ENCODE data around the gene OR13C8. TPM values are rescaled to one million over a fixed set of nuclear protein-coding genes. Genes with fewer than 3 reads are reported as not detected.
A peak's percentile ranks its signal among the peaks of the same experiment; 100 is the strongest.
"Not testable (repeated sequence)": the region's sequence is repeated elsewhere in the genome, so short reads cannot be mapped to it uniquely, and the experiment has no call there.

The OR13C8 gene, protein sequence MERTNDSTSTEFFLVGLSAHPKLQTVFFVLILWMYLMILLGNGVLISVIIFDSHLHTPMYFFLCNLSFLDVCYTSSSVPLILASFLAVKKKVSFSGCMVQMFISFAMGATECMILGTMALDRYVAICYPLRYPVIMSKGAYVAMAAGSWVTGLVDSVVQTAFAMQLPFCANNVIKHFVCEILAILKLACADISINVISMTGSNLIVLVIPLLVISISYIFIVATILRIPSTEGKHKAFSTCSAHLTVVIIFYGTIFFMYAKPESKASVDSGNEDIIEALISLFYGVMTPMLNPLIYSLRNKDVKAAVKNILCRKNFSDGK
- not detected in 2 replicates for total RNA-seq (2014; rRNA removed; shearing (Covaris generic))
- polyA plus RNA-seq (2015; cell fraction: cytosol; rRNA removed), result not detected in 2 replicates
- polyA plus RNA-seq (2015; cell fraction: nucleus; rRNA removed), result not detected in 2 replicates

DNA sequence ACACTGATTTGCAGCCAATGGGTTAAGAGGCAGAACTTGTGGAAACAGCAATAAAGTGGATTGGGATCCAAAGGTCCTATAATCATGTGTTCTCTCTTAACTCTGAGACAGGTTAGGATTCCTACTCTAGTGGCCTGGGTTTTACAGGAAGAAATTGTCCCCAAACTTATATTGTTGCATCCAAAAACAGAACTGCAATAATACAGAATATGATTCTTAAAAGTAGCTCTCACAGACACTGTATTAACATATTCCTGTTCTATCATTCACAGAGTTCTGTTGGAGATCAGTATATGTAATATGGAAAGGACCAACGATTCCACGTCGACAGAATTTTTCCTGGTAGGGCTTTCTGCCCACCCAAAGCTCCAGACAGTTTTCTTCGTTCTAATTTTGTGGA lies at the start of gene OR13C8:
OR13C8 (plus strand) TSS at position 301 of the 400 bp plus-strand sequence; CDS start at position 301, 0 bp downstream.
- no peak for DNase-seq (ENCODE audit: low read depth)

- not testable (repeated sequence) for DNase-seq (ENCODE audit: low read depth)
These were observed 48.7 kb upstream of the OR13C8 start for GRCh38 chr9:104520241-104520640.

DNA sequence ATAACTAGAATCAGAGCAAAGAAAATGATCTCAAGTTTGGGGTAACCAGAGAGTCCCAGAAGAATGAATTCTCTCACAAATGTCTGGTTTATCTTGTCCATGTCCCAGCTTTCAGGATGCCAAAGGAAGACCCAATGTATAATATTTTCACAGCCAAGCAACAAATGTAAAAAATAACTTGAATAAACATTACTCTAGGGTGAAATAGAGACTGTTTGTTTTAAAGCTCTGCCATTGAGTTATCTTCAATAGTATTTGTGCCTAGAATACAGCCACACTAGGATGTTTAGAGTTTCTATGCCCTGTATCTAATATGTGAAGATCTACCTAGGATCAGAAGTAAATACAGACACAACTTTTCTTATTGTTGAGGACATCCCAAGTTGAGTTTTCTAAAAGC lies 41.9 kb upstream of the OR13C8 start, which contains the start of gene OR13C4:
OR13C4 (minus strand) TSS at position 101 of the 400 bp plus-strand sequence; CDS start at position 101, 0 bp downstream.
- DNase-seq (ENCODE audit: low read depth), result no peak

GRCh38 chr9:104536756-104537155 lies 32.2 kb upstream of the OR13C8 start, which contains the start of gene OR13C3:
Gene OR13C3, minus strand, starts transcription at chr9:104536856. Its CDS starts 133 bp downstream, at chr9:104536723.
- no peak for DNase-seq (ENCODE audit: low read depth)

DNA sequence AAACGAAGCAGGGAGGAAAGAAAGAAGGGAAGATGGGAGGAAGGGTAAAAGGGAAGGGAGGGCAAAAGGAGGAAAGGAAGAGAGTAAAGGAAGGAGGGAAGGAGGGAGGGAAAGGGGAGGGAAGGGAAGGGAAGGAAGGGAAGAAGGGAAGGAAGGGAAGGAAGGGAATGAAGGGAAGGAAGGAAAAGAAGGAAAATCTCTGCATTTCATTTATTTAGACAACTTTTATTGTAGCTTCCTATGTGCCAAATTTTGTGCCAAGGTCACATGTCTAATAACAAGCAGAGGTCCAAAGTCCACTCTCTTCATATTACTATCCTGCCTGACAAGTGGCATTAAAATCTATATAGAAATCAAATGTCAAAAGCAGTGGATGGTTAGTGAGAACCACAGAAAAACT lies 29.7 kb upstream of the OR13C8 start:
- no peak for DNase-seq (ENCODE audit: low read depth)

- DNase-seq (ENCODE audit: low read depth), result no peak
These were observed 24.3 kb upstream of the OR13C8 start for GRCh38 chr9:104544644-104545043.

DNA sequence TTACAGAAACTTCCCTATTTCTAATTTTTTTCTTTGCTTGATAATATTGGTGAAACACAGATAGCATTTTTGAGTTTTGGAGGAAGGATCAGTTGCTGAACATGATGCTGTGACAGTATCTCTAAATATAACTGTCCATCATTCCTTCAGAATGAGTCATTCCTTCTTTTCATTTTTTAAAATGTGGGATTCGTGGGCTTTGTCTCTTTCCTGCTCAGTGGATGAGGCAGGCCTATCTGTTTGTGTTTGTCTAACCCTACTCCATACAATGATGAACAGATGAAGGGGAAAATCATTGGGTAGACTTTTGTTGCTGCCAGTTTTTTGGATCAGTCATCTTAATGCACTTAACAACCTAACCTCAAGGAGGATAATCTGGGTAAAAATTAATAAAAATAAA lies 15.7 kb upstream of the OR13C8 start:
- peak; percentile 69 for DNase-seq (ENCODE audit: low read depth)

GRCh38 chr9:104555521-104555920 lies 13.4 kb upstream of the OR13C8 start:
- DNase-seq (ENCODE audit: low read depth), result no peak

GRCh38 chr9:104556830-104557634 lies 11.9 kb upstream of the OR13C8 start:
- DNase-seq (ENCODE audit: low read depth), result no peak

GRCh38 chr9:104564358-104564757 lies 4.6 kb upstream of the OR13C8 start:
- no peak for DNase-seq (ENCODE audit: low read depth)

DNA sequence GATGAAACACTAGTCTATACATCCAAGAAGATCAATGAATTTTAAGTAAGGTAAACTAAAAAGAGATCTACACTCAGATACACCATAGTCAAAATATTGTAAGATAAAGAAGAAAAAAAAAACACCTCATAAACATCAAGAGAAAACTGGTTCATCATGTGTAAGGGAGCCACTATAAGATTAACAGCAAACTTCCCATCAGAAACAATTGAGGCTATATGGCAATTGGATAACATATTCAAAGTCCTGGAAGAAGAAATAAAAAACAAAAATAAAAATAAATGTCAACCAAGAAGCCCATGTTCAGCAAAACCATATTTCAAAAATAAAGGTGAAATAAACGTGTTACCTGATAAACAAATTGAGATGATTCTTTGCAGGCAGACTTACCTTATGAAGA lies 3.6 kb downstream of the OR13C8 start:
- DNase-seq (ENCODE audit: low read depth), result no peak

DNA sequence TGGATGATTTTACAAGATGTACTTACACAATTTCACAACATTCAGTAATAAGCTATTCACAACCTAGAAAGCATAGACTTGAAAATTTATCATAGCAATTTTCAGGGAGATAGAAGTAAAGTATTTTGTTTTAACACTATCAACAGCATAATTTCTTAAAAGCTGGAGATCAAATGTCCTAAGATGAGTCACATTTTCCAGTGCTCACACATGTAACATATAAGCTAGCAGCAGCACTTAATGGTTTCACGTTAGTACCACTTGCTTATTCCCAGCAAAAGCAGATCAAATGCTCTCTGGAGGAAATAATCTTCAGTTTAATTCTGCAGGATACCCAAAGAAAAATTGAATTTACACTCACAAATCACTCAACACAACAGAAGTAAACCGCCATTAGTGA lies 6.5 kb downstream of the OR13C8 start:
- no peak for DNase-seq (ENCODE audit: low read depth)

DNA sequence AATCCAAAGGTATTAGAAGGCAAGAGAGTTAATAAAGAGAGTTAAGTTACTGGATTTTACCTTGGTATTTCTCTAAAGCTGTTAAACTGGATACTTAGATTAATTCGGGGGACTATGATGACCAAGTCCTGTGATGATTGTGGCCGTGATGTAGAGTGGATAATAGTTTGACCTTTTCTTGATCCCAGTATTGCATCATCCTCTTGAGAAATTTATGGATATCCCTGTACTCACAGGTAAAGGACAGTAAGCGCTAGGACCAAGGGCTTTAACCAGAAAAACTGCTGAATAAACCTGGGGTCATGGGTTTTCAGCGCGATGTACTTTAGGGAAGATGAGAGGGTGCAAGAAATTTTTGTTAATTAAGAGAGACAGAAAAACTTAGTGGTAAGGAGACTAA lies 8.3 kb downstream of the OR13C8 start:
- no peak for DNase-seq (ENCODE audit: low read depth)

- DNase-seq (ENCODE audit: low read depth), result no peak
These were observed 11.6 kb downstream of the OR13C8 start for GRCh38 chr9:104580562-104580961.

DNA sequence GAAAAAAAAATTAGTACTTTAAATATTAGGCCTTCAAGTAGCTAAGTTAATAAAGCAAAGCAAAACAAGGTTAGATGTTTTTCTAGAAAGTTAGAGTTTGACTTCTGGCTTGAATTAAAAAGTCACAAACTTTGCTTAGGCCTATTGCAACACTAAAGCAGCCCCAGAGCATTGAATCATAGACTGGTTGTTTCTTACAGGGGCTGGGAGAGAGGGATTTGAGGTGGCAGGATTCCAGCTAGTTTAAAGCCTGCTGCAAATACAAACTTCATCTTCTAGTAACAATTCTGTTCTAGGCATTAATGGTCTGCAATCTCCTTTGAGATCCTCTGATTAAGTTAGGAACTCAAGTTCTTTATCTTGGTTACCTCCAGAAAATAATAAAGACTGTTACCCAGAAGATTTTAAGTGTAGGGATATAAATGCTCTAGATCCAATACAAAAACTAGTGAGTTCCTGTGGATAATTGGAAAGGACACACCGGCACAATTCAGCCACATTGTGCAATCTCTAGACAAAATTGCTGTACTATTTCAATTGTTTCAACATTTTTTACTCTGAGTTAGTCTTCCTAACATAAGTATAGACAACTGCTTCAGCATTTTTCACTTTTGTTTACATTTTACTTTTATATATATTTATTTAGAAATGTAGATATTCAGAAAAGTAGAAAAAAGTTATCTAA lies 17.7 kb downstream of the OR13C8 start:
- DNase-seq (ENCODE audit: low read depth), result no peak

GRCh38 chr9:104589626-104590025 lies 20.7 kb downstream of the OR13C8 start:
- DNase-seq (ENCODE audit: low read depth), result no peak

- DNase-seq (ENCODE audit: low read depth), result not testable (repeated sequence)
These were observed 29.8 kb downstream of the OR13C8 start for GRCh38 chr9:104598749-104599148.

- DNase-seq (ENCODE audit: low read depth), result not testable (repeated sequence)
These were observed 30.3 kb downstream of the OR13C8 start, which contains the start of gene OR13C5 for GRCh38 chr9:104599313-104599712. Gene OR13C5, minus strand, starts transcription at chr9:104599413. Its CDS starts 0 bp downstream, at chr9:104599413.

DNA sequence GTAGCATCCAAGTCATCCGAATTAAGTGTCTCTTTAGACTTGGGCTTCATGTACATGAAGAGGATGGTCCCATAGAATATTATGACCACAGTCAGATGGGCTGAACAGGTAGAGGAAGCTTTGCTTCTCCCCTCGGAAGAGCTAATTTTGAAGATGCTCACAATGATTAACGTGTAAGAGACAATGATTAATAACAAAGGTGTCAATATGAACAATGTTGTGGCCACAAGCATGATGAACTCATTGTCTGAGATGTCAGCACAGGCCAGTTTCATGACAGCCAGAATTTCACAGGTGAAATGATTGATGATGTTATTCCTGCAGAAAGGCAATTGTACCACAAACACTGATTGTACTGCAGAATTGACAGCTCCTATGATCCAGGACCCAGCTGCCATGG lies 35.8 kb downstream of the OR13C8 start:
- no peak for DNase-seq (ENCODE audit: low read depth)

- DNase-seq (ENCODE audit: low read depth), result not testable (repeated sequence)
These were observed 36.6 kb downstream of the OR13C8 start, which contains the start of gene OR13C2 for GRCh38 chr9:104605527-104605926. Gene OR13C2, minus strand, starts transcription at chr9:104605627. Its CDS starts 0 bp downstream, at chr9:104605627.

DNA sequence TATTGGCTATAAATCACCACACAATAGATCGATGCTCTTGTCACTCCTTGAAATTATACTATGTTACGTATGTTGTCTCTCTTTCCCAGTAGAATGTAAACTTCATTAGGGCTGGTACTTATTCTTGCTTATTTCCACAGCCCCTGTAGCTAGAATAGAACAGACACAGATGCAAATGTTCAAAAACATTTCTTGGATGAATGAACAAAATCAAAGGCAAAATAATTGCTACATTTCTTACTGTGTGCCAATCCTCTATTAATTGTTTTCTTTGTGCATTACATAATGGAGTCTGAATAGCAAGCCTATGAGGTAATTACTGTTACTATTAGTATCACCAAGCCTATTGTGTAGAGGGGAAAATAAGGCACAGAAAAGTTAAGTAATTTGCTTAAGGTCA lies 37.2 kb downstream of the OR13C8 start:
- no peak for DNase-seq (ENCODE audit: low read depth)

Measured in HT1080 (cell line).